Stimulated activated effector memory CD8-positive, alpha-beta T cell treated with anti-CD3 and anti-CD28 coated beads, Interleukin-12 subunit alpha, Interleukin-12 subunit beta, amount 100 ng/mL, for 72 hours (primary cell): Measurements from ENCODE around the gene KRT38.

Source experiments
- ATAC-seq: fragments of 150-1000 bp; cut with Tn5 transposase; 2 replicates; pipeline ENCODE4 v1.10.0; 2021
- DNase-seq, 2 donors: peaks; one replicate each; pipeline ENCODE4 v3.0.0; 2021 to 2022; ENCODE audit warnings: low spot score in 2 of 2
- H3K27ac Mint-ChIP-seq: one replicate; pipeline ENCODE4 v1.8.0; 2022; ENCODE audit warnings: mild to moderate bottlenecking, mixed read lengths
- H3K36me3 Mint-ChIP-seq: one replicate; pipeline ENCODE4 v1.8.0; 2022; ENCODE audit warnings: mild to moderate bottlenecking, mixed read lengths
- H3K4me1 Mint-ChIP-seq: one replicate; pipeline ENCODE4 v1.8.0; 2022; ENCODE audit warnings: mixed read lengths
- H3K4me3 Mint-ChIP-seq: one replicate; pipeline ENCODE4 v1.8.0; 2022; ENCODE audit warnings: mild to moderate bottlenecking, mixed read lengths
- H3K9me3 Mint-ChIP-seq: one replicate; pipeline ENCODE4 v1.8.0; 2022; ENCODE audit warnings: mixed read lengths

KRT38 gene

GRCh38 chr17:41440531-41441033 is at the start of gene KRT38:
TSS of gene KRT38 (minus strand) at chr17:41440983. CDS start at chr17:41440921, 62 bp downstream.
- ATAC-seq (no peak), DNase-seq (no peak)
- no peak within 1 kb of the TSS for H3K4me3 Mint-ChIP-seq
- no peaks in the 10 kb centered on the region for H3K36me3 Mint-ChIP-seq
- H3K4me1 Mint-ChIP-seq: no peaks in the 10 kb centered on the region
- no peak within 1 kb of the TSS for H3K27ac Mint-ChIP-seq
- H3K9me3 Mint-ChIP-seq: no peaks in the 10 kb centered on the region

GRCh38 chr17:41489531-41489930 is 48.7 kb upstream of the KRT38 start, which contains the start of gene KRT36:
TSS of gene KRT36 (minus strand) at chr17:41489910. CDS start at chr17:41489864, 46 bp downstream.
- no peak within 1 kb of the TSS for H3K27ac Mint-ChIP-seq
- peaks cover 5% of the 10 kb centered on the region for H3K36me3 Mint-ChIP-seq
- no peaks in the 10 kb centered on the region for H3K9me3 Mint-ChIP-seq
- H3K4me1 Mint-ChIP-seq: peaks cover 11% of the 10 kb centered on the region
- no peak for DNase-seq
- no peak for ATAC-seq
- no peak within 1 kb of the TSS for H3K4me3 Mint-ChIP-seq

DNA sequence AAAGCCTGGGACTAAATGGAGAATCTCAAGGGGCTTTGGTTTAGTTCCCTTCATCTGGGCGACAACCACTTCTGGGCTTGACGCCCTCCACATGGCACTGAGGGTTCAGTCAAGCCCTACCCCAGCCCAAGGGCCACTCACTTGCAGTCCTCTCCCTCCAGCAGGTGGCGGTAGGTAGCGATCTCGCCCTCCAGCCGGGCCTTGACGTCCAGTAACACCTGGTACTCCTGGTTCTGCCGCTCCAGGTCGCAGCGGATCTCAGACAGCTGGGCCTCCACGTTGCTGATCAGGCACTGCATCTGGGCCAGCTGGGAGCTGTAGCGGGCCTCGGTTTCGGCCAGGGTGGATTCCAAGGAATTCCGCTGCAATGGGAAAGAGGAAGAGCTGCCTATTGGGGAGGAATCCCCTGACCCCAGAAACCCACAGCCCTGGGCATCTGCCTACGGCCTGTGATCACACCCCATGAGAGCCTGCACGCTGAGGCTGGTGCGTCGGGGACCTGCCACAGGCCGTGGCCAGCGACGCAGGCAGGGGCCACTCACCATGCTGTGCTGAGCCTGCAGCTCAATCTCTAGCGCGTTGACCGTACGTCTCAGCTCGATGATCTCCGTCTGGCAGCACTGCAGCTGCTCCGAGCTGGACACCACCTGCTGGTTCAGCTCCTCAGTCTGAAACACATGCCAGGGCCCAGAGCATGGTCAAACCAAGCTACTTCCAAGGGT is 46.2 kb upstream of the KRT38 start:
- H3K9me3 Mint-ChIP-seq: no peaks in the 10 kb centered on the region
- DNase-seq: peak; percentile 20 to 70
- peak; percentile 34 for ATAC-seq
- no peak overlapping the region for H3K4me3 Mint-ChIP-seq
- H3K4me1 Mint-ChIP-seq: peaks cover 11% of the 10 kb centered on the region
- H3K36me3 Mint-ChIP-seq: peaks cover 5% of the 10 kb centered on the region
- no peak overlapping the region for H3K27ac Mint-ChIP-seq

DNA sequence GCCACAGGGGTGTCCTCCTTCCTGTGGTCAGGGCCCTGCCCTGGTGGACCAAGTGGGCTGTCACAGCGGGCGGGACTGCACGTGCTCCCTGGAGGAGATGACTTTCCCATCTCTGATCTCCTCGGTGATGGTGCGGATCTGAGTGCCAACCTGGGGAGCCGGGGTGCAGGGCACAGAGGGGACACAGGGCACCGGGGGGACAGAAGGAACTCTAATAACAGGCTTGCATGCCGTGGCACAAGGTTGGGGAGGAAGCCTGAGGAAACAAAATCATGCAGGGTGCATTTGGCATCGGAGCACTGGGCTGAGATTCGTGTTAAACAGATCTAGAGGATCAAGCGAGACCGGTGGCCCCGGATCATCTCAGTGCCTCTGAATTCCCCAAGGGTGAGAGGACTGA is 45.5 kb upstream of the KRT38 start:
- Mint-ChIP-seq H3K4me1 (peaks cover 11% of the 10 kb centered on the region), H3K27ac (no peak overlapping the region), H3K4me3 (no peak overlapping the region), H3K36me3 (peaks cover 5% of the 10 kb centered on the region), H3K9me3 (no peaks in the 10 kb centered on the region)
- DNase-seq (no peak), ATAC-seq (no peak)

GRCh38 chr17:41484920-41485904 is 44.4 kb upstream of the KRT38 start:
- Mint-ChIP-seq H3K9me3 (no peaks in the 10 kb centered on the region), H3K36me3 (peaks cover 5% of the 10 kb centered on the region), H3K4me1 (peaks cover 4% of the 10 kb centered on the region), H3K4me3 (no peak overlapping the region), H3K27ac (peak overlapping the region; percentile 57)
- ATAC-seq (peak; percentile 9), DNase-seq (no peak)

DNA sequence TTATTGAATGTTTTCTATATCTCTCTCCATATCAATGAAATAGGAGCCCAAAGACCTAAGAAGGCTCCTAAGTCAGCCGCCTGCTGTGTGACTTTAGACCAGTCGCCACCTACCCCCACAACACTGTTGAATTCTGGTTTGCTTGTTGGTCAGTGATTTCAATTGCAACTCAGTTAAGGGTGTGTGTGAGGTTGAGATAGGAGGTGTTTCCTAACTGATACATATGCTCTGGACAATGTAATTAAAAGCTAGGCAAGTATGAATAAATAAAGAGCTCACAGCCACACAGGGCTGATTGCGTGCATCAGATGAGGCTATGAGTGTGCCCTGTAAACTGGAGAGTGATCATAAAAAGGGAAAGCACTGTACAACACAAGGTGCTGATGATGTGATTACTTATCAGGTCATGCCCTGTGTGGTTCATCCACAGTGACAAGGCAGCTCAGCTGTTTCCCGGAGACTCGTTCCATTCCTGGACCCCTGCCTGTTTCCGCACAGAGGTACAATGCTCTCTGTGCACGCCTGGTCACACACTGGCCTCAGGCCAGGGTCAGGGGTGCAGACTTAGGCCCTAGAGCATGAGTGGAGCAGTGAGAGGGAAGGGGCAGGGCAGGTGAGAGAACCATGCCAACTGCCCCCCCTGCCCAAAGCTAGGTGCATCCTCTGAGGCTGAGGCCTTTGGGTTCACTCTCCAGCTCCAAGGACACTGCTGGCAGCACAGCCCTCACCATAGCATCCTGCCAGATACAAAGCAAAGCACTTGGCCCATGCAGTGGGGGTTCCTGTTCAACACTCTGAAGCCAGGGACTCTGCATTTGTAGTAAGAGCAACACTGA is 43.4 kb upstream of the KRT38 start:
- H3K4me1 Mint-ChIP-seq: no peaks in the 10 kb centered on the region
- H3K9me3 Mint-ChIP-seq: no peaks in the 10 kb centered on the region
- peak; percentile 17 for ATAC-seq

DNA sequence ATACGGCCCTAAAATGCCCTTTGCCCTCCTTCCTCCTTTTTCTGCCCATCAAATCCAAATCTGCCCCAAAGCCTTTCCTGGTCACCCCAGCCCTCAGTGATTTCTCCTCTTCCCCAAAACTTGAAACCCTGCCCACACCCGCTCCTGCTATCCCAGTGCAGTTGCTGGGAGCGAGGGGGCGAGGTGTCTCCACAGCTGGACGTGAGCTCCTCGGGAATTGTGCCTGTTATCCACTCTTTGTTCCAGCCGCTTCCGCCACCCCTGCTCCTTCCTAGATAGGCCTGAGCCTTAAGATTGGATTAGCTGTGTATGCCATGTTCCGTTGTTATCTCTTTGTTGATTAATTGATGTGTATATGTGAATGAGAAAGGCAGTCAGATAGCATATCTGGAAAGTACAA is 42.7 kb upstream of the KRT38 start:
- H3K36me3 Mint-ChIP-seq: peaks cover 5% of the 10 kb centered on the region
- H3K4me3 Mint-ChIP-seq: no peak overlapping the region
- H3K4me1 Mint-ChIP-seq: no peaks in the 10 kb centered on the region
- ATAC-seq (no peak), DNase-seq (no peak)
- H3K27ac Mint-ChIP-seq: peak overlapping the region; percentile 33
- no peaks in the 10 kb centered on the region for H3K9me3 Mint-ChIP-seq

More for the DNA sequence above, 43.4 kb upstream of the KRT38 start:
- Mint-ChIP-seq H3K36me3 (peaks cover 5% of the 10 kb centered on the region), H3K4me3 (no peak overlapping the region), H3K27ac (peak overlapping the region; percentile 57)
- no peak for DNase-seq

DNA sequence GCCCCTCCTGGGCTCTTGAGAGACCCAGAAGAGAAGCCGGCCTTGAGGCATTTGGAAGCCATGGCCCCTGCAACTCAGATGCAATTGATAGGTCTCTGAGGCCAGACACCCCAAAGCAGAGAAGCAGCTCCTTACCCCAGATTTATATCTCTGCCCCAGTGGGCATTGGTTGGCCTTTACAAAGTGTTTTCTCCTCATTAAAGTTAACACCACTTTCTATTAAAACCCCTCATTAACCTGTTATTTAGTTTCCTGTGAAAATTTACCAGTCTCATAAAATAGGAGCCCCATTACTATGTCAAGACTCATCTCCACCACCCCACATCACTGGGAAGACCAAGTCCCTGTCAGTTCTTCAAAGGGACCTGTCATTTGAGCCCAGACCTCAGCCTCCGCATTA is 40.3 kb upstream of the KRT38 start, which contains the start of gene KRT35:
Gene KRT35, minus strand, starts transcription at position 116 of the 400 bp plus-strand sequence. Its CDS starts 54 bp downstream, at position 62.
- ATAC-seq (no peak), DNase-seq (no peak)
- H3K36me3 Mint-ChIP-seq: no peaks in the 10 kb centered on the region
- no peaks in the 10 kb centered on the region for H3K9me3 Mint-ChIP-seq
- H3K27ac Mint-ChIP-seq: no peak within 1 kb of the TSS
- H3K4me1 Mint-ChIP-seq: no peaks in the 10 kb centered on the region
- no peak within 1 kb of the TSS for H3K4me3 Mint-ChIP-seq

GRCh38 chr17:41480581-41480980 is 39.8 kb upstream of the KRT38 start:
- H3K36me3 Mint-ChIP-seq: no peaks in the 10 kb centered on the region
- ATAC-seq (no peak), DNase-seq (no peak)
- no peaks in the 10 kb centered on the region for H3K9me3 Mint-ChIP-seq
- no peaks in the 10 kb centered on the region for H3K4me1 Mint-ChIP-seq
- no peak overlapping the region for H3K27ac Mint-ChIP-seq
- H3K4me3 Mint-ChIP-seq: no peak overlapping the region

DNA sequence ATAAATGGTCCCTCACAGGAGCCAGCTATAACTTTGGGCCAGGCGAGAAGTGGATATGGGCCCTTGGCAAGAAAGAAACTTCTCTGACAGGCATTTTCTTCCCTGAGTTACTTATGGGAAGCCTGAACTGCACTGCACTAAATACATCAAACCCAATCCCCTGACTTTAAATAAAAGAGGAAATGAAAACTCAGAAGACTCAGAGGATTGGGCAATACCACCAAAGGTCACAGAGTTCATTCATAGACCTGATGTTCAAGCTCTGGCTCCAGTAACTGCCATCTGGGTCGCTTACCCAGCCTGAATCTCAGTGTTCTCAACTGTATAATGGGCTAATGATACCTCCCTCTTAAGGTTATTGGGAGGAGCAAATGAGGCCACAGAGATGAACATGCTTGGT is 39.4 kb upstream of the KRT38 start:
- no peak for DNase-seq
- no peak for ATAC-seq
- H3K4me1 Mint-ChIP-seq: no peaks in the 10 kb centered on the region
- H3K36me3 Mint-ChIP-seq: no peaks in the 10 kb centered on the region
- H3K4me3 Mint-ChIP-seq: no peak overlapping the region
- no peak overlapping the region for H3K27ac Mint-ChIP-seq
- no peaks in the 10 kb centered on the region for H3K9me3 Mint-ChIP-seq

DNA sequence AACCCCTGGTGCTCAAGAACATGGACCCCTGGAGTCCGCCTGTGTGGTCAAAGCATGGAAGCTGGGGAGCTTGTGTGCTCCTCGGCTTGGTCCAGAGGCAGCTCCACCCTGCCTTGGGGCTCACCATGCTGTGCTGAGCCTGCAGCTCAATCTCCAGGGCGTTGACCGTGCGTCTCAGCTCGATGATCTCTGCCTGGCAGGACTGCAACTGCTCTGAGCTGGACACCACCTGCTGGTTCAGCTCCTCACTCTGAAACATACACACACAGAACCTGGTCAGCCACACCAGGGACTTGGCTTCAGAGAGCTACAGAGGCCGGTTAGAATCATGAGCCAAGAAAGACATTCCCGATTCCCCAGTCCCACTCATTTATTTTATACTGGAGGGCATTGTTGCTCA is 37.5 kb upstream of the KRT38 start:
- H3K9me3 Mint-ChIP-seq: no peaks in the 10 kb centered on the region
- H3K4me1 Mint-ChIP-seq: no peaks in the 10 kb centered on the region
- H3K4me3 Mint-ChIP-seq: no peak overlapping the region
- H3K36me3 Mint-ChIP-seq: no peaks in the 10 kb centered on the region
- H3K27ac Mint-ChIP-seq: no peak overlapping the region
- no peak for ATAC-seq
- no peak for DNase-seq

- H3K4me1 Mint-ChIP-seq: no peaks in the 10 kb centered on the region
- ATAC-seq: no peak
- peak overlapping the region; percentile 65 for H3K27ac Mint-ChIP-seq
- no peaks in the 10 kb centered on the region for H3K36me3 Mint-ChIP-seq
- no peaks in the 10 kb centered on the region for H3K9me3 Mint-ChIP-seq
- no peak overlapping the region for H3K4me3 Mint-ChIP-seq
- no peak for DNase-seq
Observed at GRCh38 chr17:41476866-41477815, 36.4 kb upstream of the KRT38 start.

DNA sequence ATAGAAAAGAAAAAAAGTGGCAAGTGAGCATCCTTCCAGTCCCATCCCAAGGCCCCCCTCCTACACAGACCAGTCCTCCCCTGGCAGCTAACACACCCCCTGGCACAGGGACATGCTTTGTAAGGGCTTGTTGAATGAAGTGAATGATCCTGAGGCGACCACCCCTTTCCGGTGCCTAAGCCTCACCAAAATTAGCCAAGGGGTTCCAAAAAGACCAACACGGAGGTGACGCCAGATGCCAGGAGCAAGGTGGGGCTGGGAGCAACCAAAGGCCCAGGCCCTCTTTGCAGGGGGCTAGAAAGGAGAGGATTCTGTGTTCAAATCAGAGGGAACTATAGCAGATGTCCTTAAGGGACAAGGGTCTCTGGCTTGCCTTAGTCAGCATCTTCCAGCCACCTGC is 34.6 kb upstream of the KRT38 start:
- no peak overlapping the region for H3K4me3 Mint-ChIP-seq
- no peak for DNase-seq
- no peaks in the 10 kb centered on the region for H3K9me3 Mint-ChIP-seq
- H3K36me3 Mint-ChIP-seq: no peaks in the 10 kb centered on the region
- H3K4me1 Mint-ChIP-seq: no peaks in the 10 kb centered on the region
- H3K27ac Mint-ChIP-seq: no peak overlapping the region
- no peak for ATAC-seq

GRCh38 chr17:41474863-41475262 is 34.1 kb upstream of the KRT38 start:
- Mint-ChIP-seq H3K27ac (no peak overlapping the region), H3K36me3 (no peaks in the 10 kb centered on the region), H3K4me1 (no peaks in the 10 kb centered on the region), H3K4me3 (no peak overlapping the region), H3K9me3 (no peaks in the 10 kb centered on the region)
- DNase-seq (no peak), ATAC-seq (no peak)
